WTC11 (cell line): ENCODE data around the gene KRTAP5-2. TPM values are rescaled to one million over a fixed set of nuclear protein-coding genes. Genes with fewer than 3 reads are reported as not detected.
"Not testable (repeated sequence)": the region's sequence is repeated elsewhere in the genome, so short reads cannot be mapped to it uniquely, and the experiment has no call there.

Experiments used
- ATAC-seq: fragments of 200-7000 bp; cut with Tn5 transposase; 2 replicates; pipeline ENCODE4 v1.10.0; 2021; ENCODE audit warnings: mild to moderate bottlenecking, moderate library complexity
- Bru-seq: library from RNA; stranded (reverse); fragments of 400-500 nt; gene quantifications from one replicate; lab custom pipeline; 2021; lab: Mats Ljungman, UMichigan
- CTCF ChIA-PET: fragments of 300-600 bp; sonication (Branson Sonifier 250); formaldehyde crosslinking; loops from one replicate; lab custom pipeline; 2021; ENCODE audit warnings: antibody characterized with exemption; lab: Charles Lee
- POLR2A ChIA-PET: fragments of 350-600 bp; sonication (Branson Sonifier 250); formaldehyde crosslinking; loops from one replicate; lab custom pipeline; 2021; ENCODE audit warnings: antibody characterized with exemption; lab: Charles Lee
- DNase-seq: peaks from one replicate; pipeline ENCODE4 v3.0.0; 2021; ENCODE audit warnings: low spot score
- H3K27ac Mint-ChIP-seq: 2 replicates; pipeline ENCODE4 v1.8.0; 2021; ENCODE audit warnings: mixed read lengths
- H3K27me3 Mint-ChIP-seq: 2 replicates; pipeline ENCODE4 v1.8.0; 2021; ENCODE audit warnings: low read depth, mild to moderate bottlenecking, moderate library complexity, mixed read lengths
- H3K36me3 Mint-ChIP-seq: 2 replicates; pipeline ENCODE4 v1.8.0; 2021; ENCODE audit warnings: mixed read lengths
- H3K4me1 Mint-ChIP-seq: 2 replicates; pipeline ENCODE4 v1.8.0; 2022; ENCODE audit warnings: mixed read lengths
- H3K4me3 Mint-ChIP-seq: 2 replicates; pipeline ENCODE4 v1.8.0; 2021; ENCODE audit warnings: mild to moderate bottlenecking, moderate library complexity, mixed read lengths
- H3K9me3 Mint-ChIP-seq: 2 replicates; pipeline ENCODE4 v1.8.0; 2021; ENCODE audit warnings: mixed read lengths
- AR ChIP-seq: fragments of 250-450 bp; sonication (Bioruptor Pico); IDR thresholded peaks from 2 replicates; pipeline ENCODE4 v1.9.0; 2021; ENCODE audit warnings: mild to moderate bottlenecking
- CREM ChIP-seq: sonication (generic); formaldehyde crosslinking; IDR thresholded peaks from 2 replicates; pipeline ENCODE4 v1.8.1; 2022; ENCODE audit warnings: mild to moderate bottlenecking, missing genetic modification reagents, moderate library complexity
- ELF4 ChIP-seq: sonication (generic); formaldehyde crosslinking; IDR thresholded peaks from 2 replicates; pipeline ENCODE4 v1.8.1; 2022; ENCODE audit warnings: low read depth, mild to moderate bottlenecking, moderate library complexity, missing genetic modification reagents
- MLX ChIP-seq: sonication (generic); formaldehyde crosslinking; IDR thresholded peaks from 2 replicates; pipeline ENCODE4 v1.8.1; 2023; ENCODE audit warnings: mild to moderate bottlenecking, missing genetic modification reagents, moderate library complexity
- NR2C2 ChIP-seq: sonication (generic); formaldehyde crosslinking; IDR thresholded peaks from 2 replicates; pipeline ENCODE4 v1.8.0; 2022; ENCODE audit warnings: mild to moderate bottlenecking, missing genetic modification reagents
- OVOL2 ChIP-seq: fragments of 250-450 bp; sonication (Bioruptor Pico); IDR thresholded peaks from 2 replicates; pipeline ENCODE4 v1.9.0; 2021; ENCODE audit warnings: mild to moderate bottlenecking, borderline replicate concordance
- RORB ChIP-seq: fragments of 250-450 bp; sonication (Bioruptor Pico); IDR thresholded peaks from 2 replicates; pipeline ENCODE4 v1.9.0; 2021; ENCODE audit warnings: mild to moderate bottlenecking
- SMAD3 ChIP-seq: sonication (generic); formaldehyde crosslinking; IDR thresholded peaks from 2 replicates; pipeline ENCODE4 v1.8.0; 2022; ENCODE audit warnings: missing genetic modification reagents, mild to moderate bottlenecking, borderline replicate concordance
- TP53 ChIP-seq: sonication (generic); formaldehyde crosslinking; IDR thresholded peaks from 2 replicates; pipeline ENCODE4 v1.8.1; 2023; ENCODE audit warnings: mild to moderate bottlenecking, missing genetic modification reagents
- ZNF232 ChIP-seq: sonication (generic); formaldehyde crosslinking; IDR thresholded peaks from 2 replicates; pipeline ENCODE4 v1.8.0; 2022; ENCODE audit warnings: mild to moderate bottlenecking, missing genetic modification reagents
- ZNF263 ChIP-seq: sonication (generic); formaldehyde crosslinking; IDR thresholded peaks from 2 replicates; pipeline ENCODE4 v1.8.1; 2022; ENCODE audit warnings: low read depth, mild to moderate bottlenecking, moderate library complexity, missing genetic modification reagents
- ZNF416 ChIP-seq: fragments of 250-450 bp; sonication (Bioruptor Pico); IDR thresholded peaks from 2 replicates; pipeline ENCODE4 v1.9.0; 2021; ENCODE audit warnings: mild to moderate bottlenecking, inconsistent platforms
- long read RNA-seq, 3 experiments: library from RNA in 1 of 3; library from capped mRNA in 1 of 3; library from polyadenylated mRNA in 1 of 3; unstranded in 2 of 3; stranded (forward) in 1 of 3; transcript quantifications; one replicate each; pipeline ENCODE4 v2.0.0, GENCODE V29; 2021
- total RNA-seq: library from RNA; stranded (reverse); gene quantifications from 3 replicates; pipeline ENCODE4 v1.2.3, GENCODE V29; 2021
- TF ChIP-seq, protein P1 (sequence below): sonication (generic); formaldehyde crosslinking; IDR thresholded peaks from 2 replicates; pipeline ENCODE4 v1.8.0; 2022; ENCODE audit warnings: mild to moderate bottlenecking, missing genetic modification reagents
- TF ChIP-seq, protein P2 (sequence below): sonication (generic); formaldehyde crosslinking; IDR thresholded peaks from 2 replicates; pipeline ENCODE4 v1.8.0; 2023; ENCODE audit warnings: missing genetic modification reagents, mild to moderate bottlenecking, borderline replicate concordance

KRTAP5-2 gene
- total RNA-seq (not detected in 3 replicates), Bru-seq, nascent RNA (not detected)
- long read RNA-seq, experiment 1: 0 reads
- long read RNA-seq, experiment 2: 0 reads
- long read RNA-seq, experiment 3: 0 reads

DNA sequence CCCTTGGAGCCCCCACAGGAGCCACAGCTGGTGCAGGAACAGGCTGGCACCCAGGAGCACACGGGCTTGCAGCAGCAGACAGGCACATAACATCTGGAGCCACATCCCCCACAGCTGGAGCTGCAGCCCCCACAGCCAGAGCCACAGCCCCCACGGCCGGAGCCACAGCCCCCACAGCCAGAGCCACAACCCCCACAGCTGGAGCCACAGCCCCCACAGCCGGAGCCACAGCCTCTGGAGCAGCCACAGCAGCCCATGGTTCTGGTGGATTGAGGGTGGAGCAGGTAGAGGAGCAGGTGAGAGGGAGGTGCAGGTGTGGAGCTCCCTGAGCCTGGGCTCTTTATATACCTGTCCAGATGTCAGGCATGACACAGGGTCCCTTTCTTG, at the start of gene KRTAP5-2:
Gene KRTAP5-2 (minus strand): TSS at position 301 of the 387 bp plus-strand sequence. CDS start 44 bp downstream, at position 257.
- no peak for DNase-seq
- Mint-ChIP-seq H3K4me1 (peaks cover 35% of the 10 kb centered on the region), H3K4me3 (no peak within 1 kb of the TSS), H3K27me3 (peaks cover 63% of the 10 kb centered on the region), H3K27ac (peak within 1 kb of the TSS; percentile 48; the same call in 1 of the 2 replicates), H3K36me3 (peaks cover 36% of the 10 kb centered on the region), H3K9me3 (peaks cover 40% of the 10 kb centered on the region)
- POLR2A ChIA-PET: interaction anchor here (0.7 kb wide), 1 partner anchor 205 kb away, joined by 4 read pairs; no protein-coding TSS in a partner anchor
- CTCF ChIA-PET: interaction anchor here (0.6 to 6.2 kb wide), 5 partner anchors 23 to 169 kb away, joined by 6 to 102 read pairs (median 11); partner anchors contain the start of gene KRTAP5-5
- TF ChIP-seq RORB (CRISPR knock-in tag) (no peak), ZNF263 (CRISPR knock-in tag) (no peak), SMAD3 (CRISPR knock-in tag) (no peak), CREM (CRISPR knock-in tag) (no peak), ZNF232 (CRISPR knock-in tag) (no peak), AR (CRISPR knock-in tag) (no peak), ZNF416 (CRISPR knock-in tag) (no peak), TP53 (CRISPR knock-in tag) (no peak), OVOL2 (no peak), MLX (CRISPR knock-in tag) (no peak), ELF4 (no peak), NR2C2 (CRISPR knock-in tag) (no peak)
- TF ChIP-seq, protein P1, sequence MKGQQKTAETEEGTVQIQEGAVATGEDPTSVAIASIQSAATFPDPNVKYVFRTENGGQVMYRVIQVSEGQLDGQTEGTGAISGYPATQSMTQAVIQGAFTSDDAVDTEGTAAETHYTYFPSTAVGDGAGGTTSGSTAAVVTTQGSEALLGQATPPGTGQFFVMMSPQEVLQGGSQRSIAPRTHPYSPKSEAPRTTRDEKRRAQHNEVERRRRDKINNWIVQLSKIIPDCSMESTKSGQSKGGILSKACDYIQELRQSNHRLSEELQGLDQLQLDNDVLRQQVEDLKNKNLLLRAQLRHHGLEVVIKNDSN (CRISPR knock-in tag): no peak
- TF ChIP-seq, protein P2, sequence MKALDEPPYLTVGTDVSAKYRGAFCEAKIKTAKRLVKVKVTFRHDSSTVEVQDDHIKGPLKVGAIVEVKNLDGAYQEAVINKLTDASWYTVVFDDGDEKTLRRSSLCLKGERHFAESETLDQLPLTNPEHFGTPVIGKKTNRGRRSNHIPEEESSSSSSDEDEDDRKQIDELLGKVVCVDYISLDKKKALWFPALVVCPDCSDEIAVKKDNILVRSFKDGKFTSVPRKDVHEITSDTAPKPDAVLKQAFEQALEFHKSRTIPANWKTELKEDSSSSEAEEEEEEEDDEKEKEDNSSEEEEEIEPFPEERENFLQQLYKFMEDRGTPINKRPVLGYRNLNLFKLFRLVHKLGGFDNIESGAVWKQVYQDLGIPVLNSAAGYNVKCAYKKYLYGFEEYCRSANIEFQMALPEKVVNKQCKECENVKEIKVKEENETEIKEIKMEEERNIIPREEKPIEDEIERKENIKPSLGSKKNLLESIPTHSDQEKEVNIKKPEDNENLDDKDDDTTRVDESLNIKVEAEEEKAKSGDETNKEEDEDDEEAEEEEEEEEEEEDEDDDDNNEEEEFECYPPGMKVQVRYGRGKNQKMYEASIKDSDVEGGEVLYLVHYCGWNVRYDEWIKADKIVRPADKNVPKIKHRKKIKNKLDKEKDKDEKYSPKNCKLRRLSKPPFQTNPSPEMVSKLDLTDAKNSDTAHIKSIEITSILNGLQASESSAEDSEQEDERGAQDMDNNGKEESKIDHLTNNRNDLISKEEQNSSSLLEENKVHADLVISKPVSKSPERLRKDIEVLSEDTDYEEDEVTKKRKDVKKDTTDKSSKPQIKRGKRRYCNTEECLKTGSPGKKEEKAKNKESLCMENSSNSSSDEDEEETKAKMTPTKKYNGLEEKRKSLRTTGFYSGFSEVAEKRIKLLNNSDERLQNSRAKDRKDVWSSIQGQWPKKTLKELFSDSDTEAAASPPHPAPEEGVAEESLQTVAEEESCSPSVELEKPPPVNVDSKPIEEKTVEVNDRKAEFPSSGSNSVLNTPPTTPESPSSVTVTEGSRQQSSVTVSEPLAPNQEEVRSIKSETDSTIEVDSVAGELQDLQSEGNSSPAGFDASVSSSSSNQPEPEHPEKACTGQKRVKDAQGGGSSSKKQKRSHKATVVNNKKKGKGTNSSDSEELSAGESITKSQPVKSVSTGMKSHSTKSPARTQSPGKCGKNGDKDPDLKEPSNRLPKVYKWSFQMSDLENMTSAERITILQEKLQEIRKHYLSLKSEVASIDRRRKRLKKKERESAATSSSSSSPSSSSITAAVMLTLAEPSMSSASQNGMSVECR (CRISPR knock-in tag): no peak
- TF ChIP-seq, all 79 proteins: peak for 0
- no peak for ATAC-seq

DNA sequence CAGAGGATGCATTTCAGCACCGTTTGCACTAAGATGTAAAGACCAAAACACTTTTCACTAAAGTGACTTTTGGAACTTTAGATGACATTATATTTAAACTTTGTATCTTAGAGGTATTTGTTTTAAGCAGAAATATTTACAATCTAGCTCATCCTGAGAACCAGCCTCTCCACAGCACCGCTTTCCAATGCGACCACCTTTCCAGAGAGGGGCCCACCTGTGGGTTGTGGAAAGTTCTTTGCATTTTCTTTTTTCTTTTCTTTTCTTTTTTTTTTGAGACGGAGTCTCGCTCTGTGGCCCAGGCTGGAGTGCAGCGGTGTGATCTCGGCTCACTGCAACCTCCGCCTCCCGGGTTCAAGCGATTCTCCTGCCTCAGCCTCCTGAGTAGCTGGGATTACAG, 48.4 kb upstream of the KRTAP5-2 start:
- POLR2A ChIA-PET, H3K27me3 Mint-ChIP-seq, H3K9me3 Mint-ChIP-seq, H3K36me3 Mint-ChIP-seq, DNase-seq, H3K27ac Mint-ChIP-seq, ATAC-seq, H3K4me1 Mint-ChIP-seq, H3K4me3 Mint-ChIP-seq: not testable (repeated sequence)
- CTCF ChIA-PET: interaction anchor here (0.6 to 0.9 kb wide), 3 partner anchors 21 to 100 kb away, joined by 3 to 6 read pairs (median 3); no protein-coding TSS in a partner anchor
